Hematopoietic multipotent progenitor cell treated with erythropoietin and hydrocortisone succinate and interleukin-3 and kit ligand, for 8 days (in vitro differentiated cells): Measurements from ENCODE around the gene PKHD1.

Source experiments
- DNase-seq: peaks from one replicate; pipeline ENCODE4 v3.0.0-alpha.2; 2015

The PKHD1 gene

GRCh38 chr6:51600514-51600913 lies 486.9 kb downstream of the PKHD1 start:
- DNase-seq, result no peak

GRCh38 chr6:51598171-51598570 lies 489.2 kb downstream of the PKHD1 start:
- no peak for DNase-seq

GRCh38 chr6:51594981-51595380 lies 492.4 kb downstream of the PKHD1 start:
- DNase-seq, result no peak

- DNase-seq, result no peak
These were observed 502.1 kb downstream of the PKHD1 start for GRCh38 chr6:51585264-51585663.

- no peak for DNase-seq
These were observed 503.2 kb downstream of the PKHD1 start for GRCh38 chr6:51584163-51584562.

- no peak for DNase-seq
These were observed 508.4 kb downstream of the PKHD1 start for GRCh38 chr6:51578994-51579393.

- no peak for DNase-seq
These were observed 509.1 kb downstream of the PKHD1 start for GRCh38 chr6:51578362-51578761.

GRCh38 chr6:51574040-51574439 lies 513.4 kb downstream of the PKHD1 start:
- no peak for DNase-seq

GRCh38 chr6:51571168-51571567 lies 516.2 kb downstream of the PKHD1 start:
- DNase-seq, result no peak

- no peak for DNase-seq
These were observed 517.1 kb downstream of the PKHD1 start for GRCh38 chr6:51570168-51570921.

GRCh38 chr6:51569594-51569993 lies 517.8 kb downstream of the PKHD1 start:
- no peak for DNase-seq

- DNase-seq, result no peak
These were observed 518.6 kb downstream of the PKHD1 start for GRCh38 chr6:51568771-51569170.

GRCh38 chr6:51565472-51565871 lies 521.9 kb downstream of the PKHD1 start:
- no peak for DNase-seq
